ENCODE measurements around the gene FIBCD1.
"Not testable (repeated sequence)": the region's sequence is repeated elsewhere in the genome, so short reads cannot be mapped to it uniquely, and the experiment has no call there.

The FIBCD1 gene

DNA sequence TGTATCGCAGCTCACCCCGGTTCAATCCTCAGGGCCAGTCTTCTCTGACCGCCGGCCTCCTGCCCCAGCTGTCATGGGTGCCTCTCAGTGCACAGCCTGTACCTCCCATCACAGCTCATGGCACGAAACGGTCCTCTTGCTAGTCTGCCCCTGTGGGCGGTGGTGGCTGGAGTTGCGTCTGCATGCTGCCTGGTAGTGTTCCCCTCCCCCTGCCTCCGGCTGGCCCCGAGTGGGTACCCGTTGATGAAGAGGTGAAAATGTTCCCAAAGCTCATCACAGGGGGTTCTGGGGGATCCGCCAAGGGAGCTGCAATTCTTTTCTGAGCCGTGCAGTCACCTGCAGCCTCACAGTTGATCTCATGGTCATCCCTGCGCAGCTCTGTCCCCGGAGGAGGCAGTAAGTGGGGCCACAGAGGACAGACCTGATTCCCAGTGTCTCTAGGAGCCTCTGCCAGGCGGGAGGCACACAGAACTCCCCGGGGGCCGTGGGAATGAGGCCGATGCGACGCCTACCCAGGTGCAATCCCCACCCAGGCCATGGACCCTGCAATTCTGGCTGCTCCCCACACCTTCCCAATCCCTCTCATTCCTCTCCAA is 34.7 kb upstream of the FIBCD1 start:
- no peak for DNase-seq (ENCODE audit: low spot score)

DNA sequence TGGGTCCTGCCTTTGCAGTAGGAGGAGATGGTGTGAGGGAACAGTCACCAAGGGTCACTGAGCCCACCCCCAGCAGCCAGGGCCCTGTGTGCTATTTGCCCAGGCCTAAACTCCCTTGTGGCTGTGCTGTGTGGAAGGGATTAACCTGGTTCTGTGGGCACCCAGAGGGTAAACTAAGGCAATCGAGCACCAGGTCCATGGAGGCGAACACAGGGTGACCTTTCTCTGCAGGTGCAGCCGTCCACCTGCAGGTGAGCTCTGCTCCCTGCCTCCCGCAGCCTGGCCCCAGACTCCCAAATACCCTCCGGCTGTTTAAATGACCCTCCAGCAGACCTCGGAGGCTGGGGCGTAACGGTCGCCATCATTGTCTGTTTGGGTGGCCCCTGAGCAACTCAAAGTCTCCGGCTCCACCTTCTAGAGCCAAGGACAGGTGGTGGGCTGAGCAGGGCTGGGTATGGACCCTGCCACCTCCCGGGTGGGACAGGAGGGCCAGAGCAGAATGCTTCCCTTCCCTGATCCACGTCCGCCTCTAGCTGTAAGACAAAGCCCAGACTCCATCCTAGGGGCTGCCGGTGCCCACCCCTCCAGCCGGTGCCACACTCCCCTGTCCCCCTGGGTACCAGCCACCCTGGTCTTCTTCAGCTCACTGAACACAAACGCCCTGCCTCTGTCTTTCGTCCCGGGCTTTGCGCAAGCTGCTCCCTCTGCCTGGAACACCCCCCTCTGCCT is 34.1 kb upstream of the FIBCD1 start:
- DNase-seq (ENCODE audit: low spot score) = no peak

DNA sequence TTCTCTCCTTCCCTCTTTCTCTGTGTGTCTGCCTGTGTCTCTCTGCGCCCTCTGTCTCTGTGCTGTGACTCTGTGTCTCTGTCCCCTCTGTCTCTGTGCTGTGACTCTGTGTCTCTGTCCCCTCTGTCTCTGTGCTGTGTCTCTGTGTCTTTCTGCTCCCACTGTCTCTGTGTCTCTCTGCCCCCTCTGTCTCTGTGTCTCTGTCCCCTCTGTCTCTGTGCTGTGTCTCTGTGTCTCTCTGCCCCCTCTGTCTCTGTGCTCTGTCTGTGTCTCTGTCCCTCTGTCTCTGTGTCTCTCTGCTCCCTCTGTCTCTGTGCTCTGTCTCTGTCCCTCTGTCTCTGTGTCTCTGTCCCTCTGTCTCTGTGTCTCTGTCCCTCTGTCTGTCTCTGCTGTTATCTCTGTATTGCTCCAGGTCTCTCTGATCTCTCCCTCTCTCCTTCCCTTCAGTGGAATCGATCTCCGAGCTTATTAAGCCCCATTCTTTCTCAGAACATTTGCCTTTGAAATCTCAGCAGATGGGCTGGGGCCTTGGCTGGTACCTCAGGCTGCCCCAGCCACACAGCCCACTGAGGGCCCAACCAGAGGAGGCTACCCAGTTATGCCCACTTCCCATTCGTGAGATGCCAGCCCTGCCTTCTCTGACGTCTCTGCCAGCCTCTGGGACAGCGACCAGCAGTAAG is 33.4 kb upstream of the FIBCD1 start:
- no peak for DNase-seq (ENCODE audit: low spot score)

DNA sequence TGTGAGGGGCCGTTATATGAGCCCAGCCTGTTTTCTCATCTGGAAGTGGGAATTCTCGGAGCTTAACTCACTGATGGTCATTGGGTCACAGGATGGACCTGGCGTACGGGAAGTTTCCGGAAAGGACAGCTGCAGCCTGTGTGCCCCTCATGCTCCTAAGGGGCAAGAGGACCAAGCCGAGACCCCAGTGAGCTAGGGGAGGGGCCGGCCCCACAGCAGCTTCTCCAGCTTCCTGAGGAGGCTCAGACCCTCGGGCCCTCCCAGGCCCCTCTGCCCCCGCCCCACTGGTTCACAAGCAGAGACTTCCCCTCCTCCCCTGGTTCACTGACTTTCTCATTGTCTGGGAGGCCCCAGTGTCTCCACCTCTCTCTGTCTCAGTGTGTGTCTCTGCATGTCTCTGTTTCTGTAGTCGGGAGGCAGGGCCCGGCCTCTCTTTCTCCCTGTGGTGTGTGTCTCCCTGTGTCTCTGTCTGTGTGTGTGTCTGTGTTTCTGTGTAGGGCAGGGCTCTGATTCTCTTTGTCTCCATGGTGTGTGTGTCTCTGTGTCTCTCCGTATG is 32.3 kb upstream of the FIBCD1 start:
- no peak for DNase-seq (ENCODE audit: low spot score)

DNA sequence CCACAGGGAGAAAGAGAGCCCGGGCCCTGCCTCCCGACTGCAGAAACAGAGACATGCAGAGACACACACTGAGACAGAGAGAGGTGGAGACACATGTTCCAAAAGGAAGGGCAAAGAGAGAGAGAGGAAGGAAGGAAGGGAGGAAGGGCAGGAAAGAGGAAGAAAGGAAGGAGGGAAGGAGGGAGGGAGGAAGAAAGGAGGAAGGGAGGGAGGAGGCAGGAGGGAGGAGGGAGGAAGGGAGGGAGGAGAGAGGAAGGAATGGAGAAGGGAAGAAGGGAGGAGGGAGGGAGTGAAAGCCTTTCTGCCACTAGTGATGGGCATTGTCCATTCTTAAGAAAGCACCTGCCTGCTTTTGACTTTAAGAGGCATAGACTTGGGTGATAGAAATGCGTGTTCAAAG is 31.8 kb upstream of the FIBCD1 start:
- no peak for DNase-seq (ENCODE audit: low spot score)

DNA sequence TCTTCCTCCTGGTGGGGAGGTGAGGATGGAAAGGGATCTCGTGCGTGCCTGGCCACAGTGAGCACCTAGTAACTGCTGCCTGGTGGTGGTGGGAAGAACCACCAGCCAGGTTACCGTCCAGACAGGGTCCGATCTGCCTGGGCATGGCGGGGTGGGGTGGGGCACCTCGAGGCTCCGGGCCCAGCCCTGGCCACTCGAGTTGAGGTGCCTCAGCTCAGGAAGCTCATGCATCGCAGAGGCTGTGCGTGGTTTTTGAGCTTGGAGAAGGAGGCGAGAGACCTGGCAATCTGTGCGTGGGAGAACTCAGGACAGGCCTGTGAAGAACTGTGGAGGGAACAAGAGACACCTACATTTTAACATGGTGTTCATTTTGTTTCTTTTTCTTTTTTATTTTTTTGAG is 31.0 kb upstream of the FIBCD1 start:
- DNase-seq (ENCODE audit: low spot score) = no peak

DNA sequence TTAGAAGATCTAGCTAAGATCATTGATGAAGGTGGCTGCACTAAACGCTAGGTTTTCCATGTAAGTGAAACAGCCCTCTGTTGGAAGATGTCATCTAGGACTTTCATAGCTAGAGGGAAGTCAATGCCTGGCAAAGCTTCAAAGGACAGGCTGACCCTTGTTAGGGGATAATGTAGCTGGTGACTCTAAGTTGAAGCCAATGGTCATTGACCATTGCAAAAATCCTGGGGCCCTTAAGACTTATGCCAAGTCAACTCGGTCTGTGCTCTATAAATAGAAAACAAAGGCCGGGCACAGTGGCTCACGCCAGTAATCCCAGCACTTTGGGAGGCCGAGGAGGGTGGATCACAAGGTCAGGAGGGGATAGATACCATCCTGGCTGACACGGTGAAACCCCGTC is 26.6 kb upstream of the FIBCD1 start:
- DNase-seq (ENCODE audit: low spot score) = no peak

DNA sequence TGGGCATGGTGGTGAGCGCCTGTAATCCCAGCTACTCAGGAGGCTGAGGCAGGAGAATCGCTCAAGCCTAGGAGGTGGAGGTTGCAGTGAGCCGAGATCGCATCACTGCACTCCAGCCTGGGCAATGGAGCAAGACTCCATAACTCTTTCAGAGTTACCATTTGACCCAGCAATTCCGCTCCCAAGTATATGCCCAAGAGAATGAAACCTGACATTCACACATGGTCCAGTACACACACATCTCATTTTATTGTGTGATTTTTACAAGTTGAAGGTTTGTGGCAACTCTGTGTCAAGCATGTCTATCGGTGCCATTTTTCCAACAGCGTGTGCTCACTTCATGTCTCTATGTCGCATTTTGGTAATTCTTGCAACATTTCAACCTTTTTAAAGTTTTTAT is 24.9 kb upstream of the FIBCD1 start:
- no peak for DNase-seq (ENCODE audit: low spot score)

DNA sequence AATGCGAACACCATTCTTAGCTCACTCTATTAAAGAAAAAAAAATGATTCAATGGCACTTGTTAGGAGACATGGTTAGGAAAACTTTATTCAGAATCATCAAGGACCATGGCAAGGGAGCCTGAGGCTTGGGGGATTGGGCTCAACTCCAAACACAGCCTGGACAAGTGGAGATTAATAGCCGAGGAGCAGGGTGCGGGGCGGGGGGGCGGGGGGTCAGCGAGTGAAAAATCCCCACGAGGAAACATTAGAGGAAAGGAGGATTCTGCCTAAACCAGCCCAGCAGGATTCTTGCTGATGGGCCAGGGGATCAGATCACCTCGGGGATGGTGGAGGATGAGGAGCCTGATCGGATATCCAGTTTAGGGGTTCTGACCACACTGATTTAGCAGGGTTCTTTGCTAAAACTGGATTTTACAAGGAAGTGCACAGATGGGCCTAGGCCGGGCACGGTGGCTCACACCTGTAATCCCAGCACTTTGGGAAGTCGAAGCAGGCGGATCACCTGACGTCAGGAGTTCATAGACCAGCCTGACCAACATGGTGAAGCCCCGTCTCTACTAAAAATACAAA is 24.4 kb upstream of the FIBCD1 start:
- no peak for DNase-seq (ENCODE audit: low spot score)

DNA sequence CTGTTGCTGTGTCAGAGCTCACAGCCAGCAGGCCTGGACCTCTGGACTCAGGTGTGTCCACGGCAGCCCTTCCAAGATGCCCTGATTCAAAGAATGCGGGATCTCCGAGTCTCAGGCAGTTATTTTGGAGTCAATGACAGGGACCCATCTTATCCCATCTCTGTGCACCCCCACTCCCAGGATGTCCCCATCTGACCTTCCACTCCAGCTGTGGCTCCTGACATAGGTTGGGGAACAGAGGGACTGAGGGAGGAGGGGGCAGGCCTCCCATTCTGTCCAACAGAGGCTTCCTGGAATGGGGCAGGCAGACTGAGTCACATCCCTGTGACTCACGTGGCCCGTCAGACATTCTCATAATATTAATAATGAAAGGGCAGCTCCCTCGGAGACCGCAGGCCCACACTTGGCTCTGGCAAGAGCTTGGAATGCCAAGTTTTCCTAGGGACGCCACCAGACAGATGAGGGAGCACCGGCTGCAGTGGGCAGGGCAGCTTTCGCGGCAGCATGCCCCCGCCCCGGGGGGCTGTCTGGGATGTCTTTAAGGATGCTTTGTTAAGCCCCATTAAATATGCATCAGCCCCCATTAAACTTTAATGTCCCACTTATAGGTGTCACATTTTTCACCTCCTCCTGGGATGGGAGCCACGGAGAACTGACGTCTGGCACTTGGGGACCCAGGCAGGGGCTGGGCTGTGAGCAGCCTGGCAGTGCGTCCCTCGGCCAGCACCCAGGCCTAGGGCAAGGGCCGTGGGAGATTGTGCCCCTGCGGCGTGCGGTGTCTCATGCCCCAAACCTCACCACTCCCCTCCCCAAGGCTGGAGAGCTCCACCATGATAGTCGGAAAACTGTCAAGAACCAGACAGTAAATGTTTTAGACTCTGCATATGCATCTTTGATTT is 23.6 kb upstream of the FIBCD1 start:
- no peak for DNase-seq (ENCODE audit: low spot score)

DNA sequence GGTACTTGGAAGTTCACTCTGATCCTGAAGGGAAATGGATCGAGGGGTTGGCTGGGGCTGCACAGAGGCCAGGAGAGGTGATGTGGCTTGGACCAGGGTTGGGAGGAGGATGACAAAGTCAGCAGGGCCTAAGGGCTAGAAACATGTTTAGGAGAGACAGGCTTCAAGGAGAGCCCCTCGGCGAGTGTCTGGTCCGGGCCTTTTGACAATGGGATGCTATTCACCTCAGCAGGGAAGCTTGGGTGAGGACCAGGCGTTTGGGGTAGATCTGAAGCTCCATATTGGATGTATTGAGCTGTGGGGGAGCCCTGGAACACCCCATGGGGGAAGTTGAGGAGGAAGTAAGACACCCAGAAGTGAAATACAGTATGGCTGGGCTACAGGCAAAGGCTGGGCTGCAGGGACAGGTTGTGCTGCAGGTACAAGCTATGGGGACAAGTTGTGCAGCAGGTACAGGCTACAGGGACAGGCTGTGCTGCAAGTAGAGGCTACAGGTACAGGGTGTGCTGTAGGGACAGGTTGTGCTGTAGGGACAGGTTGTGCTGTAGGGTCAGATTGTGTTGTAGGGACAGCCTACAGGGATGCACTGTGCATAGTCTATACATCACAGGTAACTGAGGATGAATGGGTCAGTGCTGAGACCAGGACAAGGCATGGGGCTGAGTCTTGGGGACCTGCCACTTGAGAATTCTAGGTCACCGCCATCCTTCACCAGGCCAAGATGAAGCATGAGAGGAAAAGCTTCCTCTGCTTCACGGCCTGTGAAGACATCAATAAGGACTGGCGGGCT is 22.7 kb upstream of the FIBCD1 start:
- no peak for DNase-seq (ENCODE audit: low spot score)

DNA sequence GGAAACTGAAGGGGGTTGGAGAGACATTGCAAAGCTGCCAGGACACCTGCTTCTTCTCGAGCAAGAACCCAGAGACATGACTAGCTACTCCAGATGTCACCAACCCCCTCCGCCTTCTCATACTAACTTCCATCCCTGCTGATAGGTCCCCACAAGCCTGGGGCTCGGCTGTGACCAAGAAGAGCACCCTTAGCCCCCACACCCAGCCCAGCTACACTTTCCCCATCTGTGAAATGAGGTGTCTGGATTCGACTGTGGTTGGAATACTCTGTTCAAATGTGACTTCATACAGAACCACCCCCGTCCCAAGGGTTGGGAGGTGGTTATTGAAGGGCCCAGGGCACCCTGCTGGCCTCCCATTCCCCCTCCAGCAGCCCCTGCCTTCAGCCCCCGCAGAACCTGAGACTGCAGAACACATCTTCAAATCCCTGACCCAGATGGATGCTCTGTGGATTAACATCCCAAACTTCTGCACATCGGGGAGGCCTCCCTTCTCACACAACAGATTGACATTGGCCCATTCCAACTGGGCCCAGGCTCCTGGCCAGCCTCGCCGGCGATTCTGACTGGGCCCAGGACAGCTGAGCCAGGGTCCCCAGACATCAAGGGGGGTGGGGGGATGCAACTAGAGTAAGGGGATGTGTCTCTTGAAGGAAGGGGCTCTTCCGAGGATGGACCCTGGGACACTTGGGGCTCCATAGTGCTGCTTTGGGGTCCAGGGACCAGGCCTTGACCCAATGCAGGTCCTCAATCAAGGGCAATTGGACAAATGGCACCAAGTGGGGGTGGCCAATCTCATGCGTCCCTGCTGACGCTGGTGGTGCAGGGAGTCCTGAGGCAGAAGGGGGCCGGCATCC is 21.7 kb upstream of the FIBCD1 start:
- no peak for DNase-seq (ENCODE audit: low spot score)

DNA sequence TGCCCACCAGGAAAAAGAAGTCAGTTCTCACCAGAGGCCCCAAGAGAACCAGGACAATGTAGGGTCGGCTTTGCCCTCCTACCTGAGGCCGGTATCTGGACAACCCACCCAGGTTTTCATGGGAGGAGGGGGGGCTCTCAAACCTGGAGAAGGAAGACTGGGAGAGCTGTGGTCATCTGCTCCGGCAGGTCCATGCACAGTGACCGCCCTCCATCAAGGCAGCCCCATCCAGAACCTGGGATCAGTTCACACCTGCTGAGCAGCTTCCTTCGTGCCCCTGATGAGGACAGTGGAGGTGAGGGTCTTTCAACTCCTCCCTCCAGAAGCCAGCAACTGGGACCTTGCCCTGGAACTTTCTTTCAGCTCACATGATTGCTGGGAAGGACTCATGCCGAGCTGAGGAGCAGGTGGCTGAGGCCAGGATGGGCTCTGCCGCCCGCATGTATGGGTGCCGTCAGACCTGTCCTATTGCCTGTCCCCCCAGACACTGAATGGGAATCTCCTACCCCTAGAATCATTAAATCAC is 20.8 kb upstream of the FIBCD1 start:
- DNase-seq (ENCODE audit: low spot score) = no peak

DNA sequence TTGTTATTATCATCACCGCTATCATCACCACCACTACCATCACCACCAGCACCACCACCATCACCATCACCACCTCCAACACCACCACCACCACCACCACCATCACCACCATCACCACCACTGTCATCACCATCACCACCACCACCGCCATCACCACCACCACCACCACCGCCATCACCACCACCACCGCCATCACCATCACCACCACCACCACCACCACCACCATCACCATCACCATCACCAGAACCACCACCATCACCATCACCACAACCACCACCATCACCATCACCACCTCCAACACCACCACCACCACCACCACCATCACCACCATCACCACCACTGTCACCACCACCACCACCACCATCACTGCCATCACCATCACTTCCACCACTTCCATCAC is 19.5 kb upstream of the FIBCD1 start:
- not testable (repeated sequence) for DNase-seq (ENCODE audit: low spot score)

DNA sequence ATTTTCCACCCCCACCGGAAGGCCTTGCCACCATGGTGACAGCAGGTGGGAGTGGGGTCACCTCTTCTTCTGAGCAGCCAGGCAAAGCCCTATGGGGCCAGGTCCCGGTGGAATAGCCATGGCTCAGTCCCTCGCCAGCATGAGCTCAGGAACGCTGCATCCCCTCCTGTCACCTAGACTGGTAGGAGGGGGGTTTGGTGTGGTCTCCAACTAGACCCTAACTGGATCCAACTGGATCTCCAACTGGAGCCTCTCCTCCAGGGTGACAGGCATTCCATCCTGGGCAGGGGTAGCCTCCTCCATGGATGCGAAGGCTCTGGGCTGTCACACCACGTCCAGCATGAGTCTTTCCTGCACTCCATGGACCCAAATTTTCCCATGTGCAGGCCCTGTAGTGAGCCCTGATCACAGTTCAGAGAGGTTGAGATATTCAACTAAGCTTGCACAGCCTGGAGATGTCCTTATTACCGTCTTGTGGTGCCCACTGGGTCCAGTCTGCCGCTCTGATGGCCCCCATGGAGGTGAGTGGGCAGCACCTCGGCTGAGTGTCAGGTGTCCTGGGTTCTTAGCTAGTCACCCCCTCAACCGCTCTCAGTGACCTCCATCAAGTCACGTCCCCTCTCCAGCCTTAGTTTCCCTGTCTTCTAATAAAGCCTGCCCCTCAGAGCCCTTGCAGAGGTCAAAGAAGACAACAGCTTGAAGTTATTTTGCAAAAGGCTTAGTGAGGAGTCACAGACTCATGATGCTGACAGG is 18.6 kb upstream of the FIBCD1 start:
- DNase-seq (ENCODE audit: low spot score) = no peak

DNA sequence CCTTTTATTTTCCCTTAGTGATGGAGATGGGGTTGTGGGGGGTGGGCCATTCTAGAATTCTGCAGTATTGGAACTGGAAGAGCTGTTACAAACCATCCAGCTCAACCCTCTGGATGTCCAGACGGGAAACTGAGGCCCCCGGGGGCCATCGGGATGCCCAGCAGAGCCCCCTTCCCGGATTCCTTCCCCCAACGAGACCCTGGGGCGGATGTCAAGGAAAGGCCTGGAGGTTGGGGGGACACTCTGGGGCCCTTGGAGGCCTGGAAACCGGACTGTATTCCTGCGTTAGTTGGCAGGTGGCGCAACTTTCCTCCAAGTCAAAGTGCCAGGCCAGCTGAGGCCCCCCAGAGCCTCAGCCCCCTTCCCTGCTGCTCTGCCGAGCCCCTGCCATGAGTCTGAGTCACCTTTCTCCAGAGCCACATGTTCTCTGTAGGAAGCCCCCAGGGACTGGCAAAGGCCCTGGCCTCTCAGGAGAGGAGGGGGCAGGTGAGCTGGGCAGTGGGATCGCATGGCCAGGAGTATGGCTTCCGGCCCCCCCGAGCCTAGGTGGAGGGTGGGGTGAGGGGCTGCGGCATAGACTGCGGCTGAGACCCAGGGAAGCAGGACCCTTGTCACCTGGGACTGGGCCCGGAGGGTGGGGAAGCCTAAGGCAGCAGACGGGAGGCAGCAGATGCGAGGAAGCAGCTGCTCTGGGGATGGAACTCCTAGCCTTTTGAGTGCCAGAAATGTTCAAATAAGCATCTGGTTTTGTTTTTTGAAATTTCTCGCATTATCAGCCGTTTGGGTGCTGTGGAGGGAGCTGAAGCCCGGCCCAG is 17.8 kb upstream of the FIBCD1 start:
- DNase-seq (ENCODE audit: low spot score) = no peak

DNA sequence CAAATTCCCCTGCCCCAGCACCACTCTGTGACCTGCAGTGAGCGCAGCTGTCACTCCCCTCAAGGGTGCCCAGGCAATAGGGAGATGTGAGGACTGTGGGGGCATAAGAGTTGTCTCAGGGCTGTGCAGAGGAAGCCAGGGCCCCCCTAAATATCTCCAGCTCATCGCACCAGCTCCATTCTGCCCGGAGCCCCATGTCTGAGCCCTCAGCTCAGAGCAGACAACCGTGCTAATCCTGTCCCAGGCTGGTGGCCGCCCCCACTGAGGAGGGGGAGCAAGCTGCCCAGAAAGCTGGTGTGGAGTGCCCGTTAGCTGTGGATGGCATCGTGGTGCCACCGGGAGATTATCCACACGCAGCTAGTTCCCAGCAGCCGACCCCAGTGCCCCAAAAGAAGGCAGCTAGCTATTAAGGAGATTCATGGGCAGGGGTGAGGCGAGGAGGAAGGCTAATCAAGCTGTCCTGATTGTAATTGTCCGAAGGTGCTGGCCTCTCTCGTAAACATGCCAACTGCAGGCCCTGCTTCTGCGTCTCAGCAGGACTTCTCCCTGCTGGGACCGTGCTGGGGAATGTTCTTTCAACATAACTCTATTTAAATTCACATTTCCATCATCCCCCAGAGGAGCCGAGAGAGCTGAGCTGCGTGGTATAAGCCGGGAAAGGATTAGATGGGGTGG is 17.0 kb upstream of the FIBCD1 start:
- DNase-seq (ENCODE audit: low spot score) = no peak

DNA sequence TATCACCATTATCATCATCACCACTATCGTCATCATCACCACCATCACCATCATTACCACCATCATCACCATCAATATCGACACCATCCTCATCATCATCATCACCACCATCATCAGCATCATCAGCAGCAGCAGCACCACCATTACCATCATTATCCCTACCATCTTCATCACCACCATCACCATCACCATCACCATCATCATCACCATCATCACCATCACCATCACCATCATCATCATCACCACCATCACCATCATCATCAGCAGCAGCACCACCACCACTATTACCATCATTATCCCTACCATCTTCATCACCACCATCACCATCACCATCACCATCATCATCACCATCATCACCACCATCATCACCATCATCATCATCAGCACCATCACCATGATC is 15.9 kb upstream of the FIBCD1 start:
- DNase-seq (ENCODE audit: low spot score) = not testable (repeated sequence)
